WI38 (cell line): ENCODE data around the gene CALML3.

Experiments used
- H3K4me3 ChIP-seq: 2 replicates; pipeline ENCODE4 v1.5.1; 2011; ENCODE audit warnings: low read depth, mild to moderate bottlenecking, control low read depth, low read length
- TF ChIP-seq, protein P1 (sequence below): IDR thresholded peaks from 2 replicates; pipeline ENCODE4 v1.5.1; 2012; ENCODE audit warnings: low read depth, mild to moderate bottlenecking, control low read depth, low read length

CALML3 gene

GRCh38 chr10:5566614-5567013 is 41.9 kb downstream of the CALML3 start:
- TF ChIP-seq, protein P1, sequence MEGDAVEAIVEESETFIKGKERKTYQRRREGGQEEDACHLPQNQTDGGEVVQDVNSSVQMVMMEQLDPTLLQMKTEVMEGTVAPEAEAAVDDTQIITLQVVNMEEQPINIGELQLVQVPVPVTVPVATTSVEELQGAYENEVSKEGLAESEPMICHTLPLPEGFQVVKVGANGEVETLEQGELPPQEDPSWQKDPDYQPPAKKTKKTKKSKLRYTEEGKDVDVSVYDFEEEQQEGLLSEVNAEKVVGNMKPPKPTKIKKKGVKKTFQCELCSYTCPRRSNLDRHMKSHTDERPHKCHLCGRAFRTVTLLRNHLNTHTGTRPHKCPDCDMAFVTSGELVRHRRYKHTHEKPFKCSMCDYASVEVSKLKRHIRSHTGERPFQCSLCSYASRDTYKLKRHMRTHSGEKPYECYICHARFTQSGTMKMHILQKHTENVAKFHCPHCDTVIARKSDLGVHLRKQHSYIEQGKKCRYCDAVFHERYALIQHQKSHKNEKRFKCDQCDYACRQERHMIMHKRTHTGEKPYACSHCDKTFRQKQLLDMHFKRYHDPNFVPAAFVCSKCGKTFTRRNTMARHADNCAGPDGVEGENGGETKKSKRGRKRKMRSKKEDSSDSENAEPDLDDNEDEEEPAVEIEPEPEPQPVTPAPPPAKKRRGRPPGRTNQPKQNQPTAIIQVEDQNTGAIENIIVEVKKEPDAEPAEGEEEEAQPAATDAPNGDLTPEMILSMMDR = no peak
- no peak overlapping the region for H3K4me3 ChIP-seq

DNA sequence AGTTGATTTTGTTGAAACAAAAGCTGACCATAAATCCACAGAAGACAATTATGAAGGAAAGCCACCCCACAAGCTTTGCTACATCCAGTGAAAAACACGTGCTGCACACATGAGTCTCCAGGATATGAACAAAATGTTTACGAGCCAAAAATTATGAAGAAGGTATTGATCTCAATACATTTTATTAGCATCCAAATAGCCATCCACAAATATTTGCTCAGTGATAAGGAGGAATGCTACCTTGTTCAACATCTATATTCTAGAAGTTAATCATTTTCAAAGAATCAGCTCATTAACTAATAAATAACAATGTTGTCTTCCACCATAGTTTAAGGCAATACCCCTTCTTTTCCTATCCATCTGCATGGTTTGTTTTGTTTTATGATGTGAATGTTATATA is 42.7 kb downstream of the CALML3 start:
- H3K4me3 ChIP-seq = no peak overlapping the region
- TF ChIP-seq, protein P1 = no peak

DNA sequence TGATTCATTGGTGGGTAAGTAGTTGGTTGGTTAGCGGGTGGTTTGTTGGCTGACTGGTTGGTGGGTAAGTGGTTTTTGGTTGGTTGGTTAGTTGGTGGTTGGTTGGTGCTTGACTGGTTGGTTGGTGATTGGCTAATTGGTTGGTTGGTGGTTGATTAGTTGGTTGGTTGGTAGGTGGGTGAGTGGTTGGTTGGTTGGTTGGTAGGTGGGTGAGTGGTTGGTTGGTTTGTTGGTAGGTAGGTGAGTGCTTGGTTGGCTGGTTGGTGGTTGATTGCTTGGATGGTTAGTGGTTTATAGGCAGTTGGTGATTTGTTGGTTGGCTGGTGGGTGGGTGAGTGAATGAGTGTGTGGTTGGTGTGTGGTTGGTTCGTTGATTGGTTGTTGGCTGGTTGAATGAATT is 44.2 kb downstream of the CALML3 start:
- TF ChIP-seq, protein P1 = no peak

DNA sequence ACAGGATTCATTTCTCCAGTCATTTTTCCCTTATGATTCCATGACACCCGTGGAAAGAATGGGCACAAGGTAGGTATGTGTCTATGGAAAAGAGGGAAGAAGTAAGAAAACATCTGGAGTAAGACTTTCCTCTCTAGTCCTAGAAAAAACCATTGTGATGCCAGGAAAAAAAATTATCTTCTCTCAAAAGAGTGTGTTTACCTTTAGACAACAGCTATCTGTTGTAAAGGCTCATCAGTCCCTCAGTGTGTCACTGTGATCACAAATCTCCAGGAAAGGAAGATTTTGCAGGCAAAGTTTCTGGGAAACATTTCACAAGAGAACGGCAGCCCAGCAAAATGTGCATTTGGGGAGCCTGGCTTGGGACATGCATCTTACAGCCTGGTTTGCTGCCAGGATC is 44.8 kb downstream of the CALML3 start:
- no peak overlapping the region for H3K4me3 ChIP-seq
- TF ChIP-seq, protein P1 = no peak

More for the DNA sequence above, 44.2 kb downstream of the CALML3 start:
- no peak overlapping the region for H3K4me3 ChIP-seq

- H3K4me3 ChIP-seq = no peak overlapping the region
- TF ChIP-seq, protein P1 = no peak
These were observed 45.4 kb downstream of the CALML3 start for GRCh38 chr10:5570007-5570655.

DNA sequence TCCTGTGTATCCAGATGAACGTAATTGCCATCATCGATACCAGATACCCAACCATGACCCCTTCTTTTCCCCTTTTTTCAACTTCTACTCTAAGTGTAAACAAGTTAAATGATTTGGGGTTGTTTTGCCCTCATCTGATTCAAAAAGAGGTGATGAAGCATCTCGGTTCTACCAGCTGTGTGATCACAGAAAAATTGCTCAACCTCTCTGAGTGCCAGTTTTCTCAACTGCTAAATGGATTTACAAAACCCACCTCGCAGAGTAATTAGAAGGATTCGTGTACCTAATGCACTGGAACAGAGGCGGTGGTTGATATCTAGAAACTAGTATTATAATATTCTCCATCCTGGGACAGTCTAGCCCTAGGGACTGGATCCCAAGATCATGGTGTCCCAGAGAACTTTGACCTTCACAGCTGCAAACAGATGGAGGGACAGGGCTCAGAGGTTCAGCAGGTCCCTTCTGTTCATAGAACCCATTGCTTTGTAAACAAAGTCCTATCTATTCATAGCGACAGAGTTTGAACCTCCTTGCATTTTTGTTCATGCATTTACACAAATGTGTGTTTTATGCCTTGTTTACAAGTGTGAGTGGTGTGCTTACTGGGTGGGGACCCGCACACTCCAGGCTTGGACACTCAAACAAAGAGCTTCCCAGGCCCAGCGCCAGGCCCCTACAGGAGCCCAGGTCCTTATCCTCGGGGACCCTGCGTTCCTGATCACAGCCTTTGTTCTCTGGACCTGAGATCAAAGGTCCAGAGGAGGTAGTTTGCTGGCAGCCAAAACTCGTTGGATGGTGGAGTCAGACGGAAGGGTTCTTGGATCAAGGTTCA is 46.4 kb downstream of the CALML3 start:
- TF ChIP-seq, protein P1 = no peak
- H3K4me3 ChIP-seq = no peak overlapping the region

GRCh38 chr10:5571826-5572225 is 47.1 kb downstream of the CALML3 start:
- no peak overlapping the region for H3K4me3 ChIP-seq
- TF ChIP-seq, protein P1 = no peak
